Measurements from ENCODE around the gene P2RX6.

DNA sequence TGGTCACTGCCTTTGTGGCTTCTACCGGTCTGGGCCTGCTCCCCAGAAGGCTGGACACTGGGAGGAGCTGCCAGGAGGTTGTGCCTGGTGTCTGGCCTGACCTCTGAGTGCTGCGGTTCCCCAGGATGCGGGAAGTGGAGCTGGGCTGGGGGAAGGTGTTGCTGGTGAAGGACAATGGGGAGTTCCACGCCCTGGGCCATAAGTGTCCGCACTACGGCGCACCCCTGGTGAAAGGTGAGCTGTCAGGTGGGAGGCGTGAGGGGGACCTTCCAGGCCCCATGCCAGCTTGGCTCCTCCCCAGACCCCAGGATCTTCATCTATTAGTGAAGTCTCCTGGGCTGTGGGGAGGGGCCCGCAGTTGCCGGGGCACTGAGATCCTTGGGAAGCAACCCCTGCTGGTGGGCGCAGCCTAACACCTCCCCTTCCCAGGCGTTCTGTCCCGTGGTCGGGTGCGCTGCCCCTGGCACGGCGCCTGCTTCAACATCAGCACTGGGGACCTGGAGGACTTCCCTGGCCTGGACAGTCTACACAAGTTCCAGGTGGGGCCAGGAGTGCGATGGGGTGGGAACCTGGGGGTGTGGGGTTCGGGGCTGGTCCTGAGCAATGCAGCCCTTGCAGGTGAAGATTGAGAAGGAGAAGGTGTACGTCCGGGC, 41.2 kb upstream of the P2RX6 start:
- TF ChIP-seq, protein P1, sequence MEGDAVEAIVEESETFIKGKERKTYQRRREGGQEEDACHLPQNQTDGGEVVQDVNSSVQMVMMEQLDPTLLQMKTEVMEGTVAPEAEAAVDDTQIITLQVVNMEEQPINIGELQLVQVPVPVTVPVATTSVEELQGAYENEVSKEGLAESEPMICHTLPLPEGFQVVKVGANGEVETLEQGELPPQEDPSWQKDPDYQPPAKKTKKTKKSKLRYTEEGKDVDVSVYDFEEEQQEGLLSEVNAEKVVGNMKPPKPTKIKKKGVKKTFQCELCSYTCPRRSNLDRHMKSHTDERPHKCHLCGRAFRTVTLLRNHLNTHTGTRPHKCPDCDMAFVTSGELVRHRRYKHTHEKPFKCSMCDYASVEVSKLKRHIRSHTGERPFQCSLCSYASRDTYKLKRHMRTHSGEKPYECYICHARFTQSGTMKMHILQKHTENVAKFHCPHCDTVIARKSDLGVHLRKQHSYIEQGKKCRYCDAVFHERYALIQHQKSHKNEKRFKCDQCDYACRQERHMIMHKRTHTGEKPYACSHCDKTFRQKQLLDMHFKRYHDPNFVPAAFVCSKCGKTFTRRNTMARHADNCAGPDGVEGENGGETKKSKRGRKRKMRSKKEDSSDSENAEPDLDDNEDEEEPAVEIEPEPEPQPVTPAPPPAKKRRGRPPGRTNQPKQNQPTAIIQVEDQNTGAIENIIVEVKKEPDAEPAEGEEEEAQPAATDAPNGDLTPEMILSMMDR (IDR thresholded peaks at IDR 0.05; ENCODE audit: low read depth, low read length, missing input control) = no peak
- TF ChIP-seq, protein P2, sequence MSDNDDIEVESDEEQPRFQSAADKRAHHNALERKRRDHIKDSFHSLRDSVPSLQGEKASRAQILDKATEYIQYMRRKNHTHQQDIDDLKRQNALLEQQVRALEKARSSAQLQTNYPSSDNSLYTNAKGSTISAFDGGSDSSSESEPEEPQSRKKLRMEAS (IDR thresholded peaks at IDR 0.05) = no peak
- TF ChIP-seq SP1 (IDR thresholded peaks at IDR 0.05) = no peak
- no peak for TF ChIP-seq RXRA (IDR thresholded peaks at IDR 0.05)
- TF ChIP-seq YY1 (IDR thresholded peaks at IDR 0.05) = no peak
- no peak for TF ChIP-seq JUND (IDR thresholded peaks at IDR 0.05)
- TF ChIP-seq, protein P3, sequence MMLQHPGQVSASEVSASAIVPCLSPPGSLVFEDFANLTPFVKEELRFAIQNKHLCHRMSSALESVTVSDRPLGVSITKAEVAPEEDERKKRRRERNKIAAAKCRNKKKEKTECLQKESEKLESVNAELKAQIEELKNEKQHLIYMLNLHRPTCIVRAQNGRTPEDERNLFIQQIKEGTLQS (IDR thresholded peaks at IDR 0.05) = no peak
- TF ChIP-seq HNF4A (conservative IDR thresholded peaks at IDR 0.05) = no peak
- no peak for TF ChIP-seq RAD21 (IDR thresholded peaks at IDR 0.05)
- TF ChIP-seq FOXA2 (IDR thresholded peaks at IDR 0.05) = no peak
